Caco-2 (cell line): ENCODE measurements around the gene DIAPH2. TPM values are rescaled to one million over a fixed set of nuclear protein-coding genes. Genes with fewer than 3 reads are reported as not detected.

ENCODE experiments used
- BruUV-seq: library from RNA; stranded (reverse); fragments of 400-500 nt; replicated peaks from 2 replicates; lab custom pipeline; 2021; lab: Mats Ljungman, UMichigan
- CTCF ChIA-PET: fragments of 300-600 bp; sonication (Branson Sonifier 250); formaldehyde crosslinking; loops from one replicate; lab custom pipeline; 2022; ENCODE audit warnings: antibody characterized with exemption; lab: Charles Lee
- POLR2A ChIA-PET: fragments of 300-600 bp; sonication (Branson Sonifier 250); formaldehyde crosslinking; loops from one replicate; lab custom pipeline; 2022; ENCODE audit warnings: antibody characterized with exemption; lab: Charles Lee
- DNase-seq, 2 experiments: peaks; one replicate each; pipeline versions ENCODE4 v3.0.0 to v3.0.0-alpha.2; 2020 to 2022
- H3K27me3 ChIP-seq: replicated peaks from 2 replicates; pipeline ENCODE4 v1.6.0; 2011; ENCODE audit warnings: low read length; ENCODE audit not compliant: control insufficient read depth, insufficient read depth
- H3K36me3 ChIP-seq: 2 replicates; pipeline ENCODE4 v1.5.1; 2011; ENCODE audit warnings: low read length; ENCODE audit not compliant: control insufficient read depth, insufficient read depth
- H3K4me1 ChIP-seq: fragments of 250-450 bp; sonication (Bioruptor Pico); 2 replicates; pipeline ENCODE4 v1.5.1; 2020; ENCODE audit warnings: mild to moderate bottlenecking
- H3K4me3 ChIP-seq: 2 replicates; pipeline ENCODE4 v1.5.1; 2011; ENCODE audit warnings: low read depth, mild to moderate bottlenecking, control low read depth, low read length
- H3K9me3 ChIP-seq: fragments of 250-450 bp; sonication (Bioruptor Pico); 2 replicates; pipeline ENCODE4 v1.5.1; 2020; ENCODE audit warnings: mild to moderate bottlenecking, moderate library complexity
- H3K27ac Mint-ChIP-seq: one replicate; pipeline ENCODE4 v1.8.0; 2022; ENCODE audit warnings: mixed read lengths; ENCODE audit not compliant: unreplicated experiment
- H3K27me3 Mint-ChIP-seq: one replicate; pipeline ENCODE4 v1.8.0; 2022; ENCODE audit warnings: mixed read lengths; ENCODE audit not compliant: insufficient read depth, unreplicated experiment
- H3K36me3 Mint-ChIP-seq: one replicate; pipeline ENCODE4 v1.8.0; 2022; ENCODE audit warnings: mild to moderate bottlenecking, mixed read lengths; ENCODE audit not compliant: insufficient read depth, unreplicated experiment
- H3K4me1 Mint-ChIP-seq: one replicate; pipeline ENCODE4 v1.8.0; 2022; ENCODE audit warnings: low read depth, mixed read lengths; ENCODE audit not compliant: unreplicated experiment
- H3K4me3 Mint-ChIP-seq: one replicate; pipeline ENCODE4 v1.8.0; 2022; ENCODE audit warnings: mild to moderate bottlenecking, moderate library complexity, mixed read lengths; ENCODE audit not compliant: unreplicated experiment
- H3K9me3 Mint-ChIP-seq: one replicate; pipeline ENCODE4 v1.8.0; 2022; ENCODE audit warnings: mixed read lengths; ENCODE audit not compliant: unreplicated experiment
- CTCF ChIP-seq, 2 experiments: fragments of 200-600 bp in 1 of 2; IDR thresholded peaks; 1 replicate in 1 of 2; 2 replicates in 1 of 2; pipeline versions ENCODE4 v1.5.1 to v1.8.0; 2011 to 2022; ENCODE audit warnings: antibody characterized with exemption in 1 of 2, control low read depth in 1 of 2, inconsistent platforms in 1 of 2, low read depth in 1 of 2, low read length in 1 of 2, mild to moderate bottlenecking in 1 of 2, moderate library complexity in 1 of 2; ENCODE audit not compliant: insufficient read depth in 1 of 2, severe bottlenecking in 1 of 2, unreplicated experiment in 1 of 2
- intact Hi-C: fragments of 100-400 bp; cut with micrococcal nuclease; formaldehyde crosslinking; loops from one replicate; pipeline ENCODE4 v1.10.0; 2022; ENCODE audit not compliant: unreplicated experiment
- total RNA-seq: library from RNA; stranded (reverse); gene quantifications from 2 replicates; pipeline ENCODE4 v1.2.3, GENCODE V29; 2022

The DIAPH2 gene
- total RNA-seq, 1 experiment from 2014 or later, result 16.1 TPM

GRCh38 chrX:96687776-96688175 is 3.1 kb downstream of the DIAPH2 start:
- Histone ChIP-seq H3K27me3 (no peaks in the 10 kb centered on the region), H3K9me3 (no peaks in the 10 kb centered on the region), H3K4me1 (no peaks in the 10 kb centered on the region), H3K4me3 (no peak overlapping the region), H3K36me3 (no peaks in the 10 kb centered on the region)
- H3K27me3 Mint-ChIP-seq, result no peaks in the 10 kb centered on the region
- no peaks in the 10 kb centered on the region for H3K4me1 Mint-ChIP-seq
- ChIA-PET CTCF (no interaction called here), POLR2A (no interaction called here)
- H3K4me3 Mint-ChIP-seq, result no peak overlapping the region
- intact Hi-C loops, result loop anchor here (2.0 to 10.0 kb wide), 2 partner anchors 25 to 143 kb away; no protein-coding TSS in a partner anchor
- no TSS peak for BruUV-seq
- DNase-seq, result no peak
- no peak for TF ChIP-seq CTCF (IDR thresholded peaks at IDR 0.05; ENCODE audit: insufficient read depth in 1 of 2, low read depth in 1 of 2, low read length in 1 of 2, severe bottlenecking in 1 of 2, unreplicated experiment in 1 of 2)
- no peaks in the 10 kb centered on the region for H3K9me3 Mint-ChIP-seq
- no peaks in the 10 kb centered on the region for H3K36me3 Mint-ChIP-seq
- no peak overlapping the region for H3K27ac Mint-ChIP-seq

GRCh38 chrX:96688789-96689188 is 4.1 kb downstream of the DIAPH2 start:
- no peaks in the 10 kb centered on the region for H3K4me1 Mint-ChIP-seq
- no peaks in the 10 kb centered on the region for H3K27me3 Mint-ChIP-seq
- no peak overlapping the region for H3K27ac Mint-ChIP-seq
- no peak overlapping the region for H3K4me3 Mint-ChIP-seq
- H3K9me3 ChIP-seq, result no peaks in the 10 kb centered on the region
- no peak overlapping the region for H3K4me3 ChIP-seq
- no peak for TF ChIP-seq CTCF (IDR thresholded peaks at IDR 0.05; ENCODE audit: insufficient read depth in 1 of 2, low read depth in 1 of 2, low read length in 1 of 2, severe bottlenecking in 1 of 2, unreplicated experiment in 1 of 2)
- no peaks in the 10 kb centered on the region for H3K27me3 ChIP-seq
- H3K36me3 ChIP-seq, result no peaks in the 10 kb centered on the region
- BruUV-seq, result no TSS peak
- ChIA-PET CTCF (no interaction called here), POLR2A (no interaction called here)
- no peaks in the 10 kb centered on the region for H3K4me1 ChIP-seq
- H3K9me3 Mint-ChIP-seq, result no peaks in the 10 kb centered on the region
- DNase-seq, result no peak
- H3K36me3 Mint-ChIP-seq, result no peaks in the 10 kb centered on the region
- intact Hi-C loops, result loop anchor here (10.0 kb wide), 1 partner anchor 144 kb away; no protein-coding TSS in a partner anchor

DNA sequence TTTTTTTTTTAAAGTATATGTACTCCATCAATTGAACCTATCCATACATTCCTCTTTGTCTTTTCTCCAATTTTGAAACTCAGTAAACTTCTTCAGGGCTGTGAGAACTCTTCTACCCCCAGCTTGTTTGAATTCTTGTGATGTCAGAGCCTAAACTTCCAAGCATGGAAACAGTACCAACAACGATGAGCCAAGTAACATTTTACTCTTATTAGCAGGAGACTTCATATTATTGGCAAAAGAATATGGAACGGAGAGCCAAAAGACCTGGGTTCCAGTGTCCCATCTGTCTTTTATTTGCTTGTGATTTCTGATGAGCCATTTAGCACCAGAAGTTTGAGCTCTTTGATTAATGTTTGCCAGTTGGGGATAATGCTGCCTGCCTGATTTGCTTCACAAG is 5.3 kb downstream of the DIAPH2 start:
- Mint-ChIP-seq H3K36me3 (no peaks in the 10 kb centered on the region), H3K27ac (no peak overlapping the region), H3K4me3 (no peak overlapping the region), H3K27me3 (no peaks in the 10 kb centered on the region), H3K4me1 (no peaks in the 10 kb centered on the region), H3K9me3 (no peaks in the 10 kb centered on the region)
- Histone ChIP-seq H3K36me3 (no peaks in the 10 kb centered on the region), H3K4me1 (no peaks in the 10 kb centered on the region), H3K9me3 (no peaks in the 10 kb centered on the region), H3K27me3 (no peaks in the 10 kb centered on the region), H3K4me3 (no peak overlapping the region)
- CTCF ChIA-PET, result no interaction called here
- no peak for TF ChIP-seq CTCF (IDR thresholded peaks at IDR 0.05; ENCODE audit: insufficient read depth in 1 of 2, low read depth in 1 of 2, low read length in 1 of 2, severe bottlenecking in 1 of 2, unreplicated experiment in 1 of 2)
- POLR2A ChIA-PET, result no interaction called here
- no peak for DNase-seq
- intact Hi-C loops, result loop anchor here (10.0 kb wide), 1 partner anchor 145 kb away; no protein-coding TSS in a partner anchor
- no TSS peak for BruUV-seq
